CD4-positive, CD25-positive, alpha-beta regulatory T cell (primary cell): ENCODE results near the gene ITGA11. TPM values are rescaled to one million over a fixed set of nuclear protein-coding genes. Genes with fewer than 3 reads are reported as not detected.

ENCODE experiments used
- ATAC-seq, 2 donors: fragments of 150-1000 bp; cut with Tn5 transposase; one replicate each; pipeline ENCODE4 v1.10.0; 2021; ENCODE audit warnings: low read depth in 2 of 2, moderate number of reproducible peaks in 2 of 2, moderate library complexity in 1 of 2
- DNase-seq, 3 donors: peaks; one replicate each; pipeline versions ENCODE4 v3.0.0 to v3.0.0-alpha.2; 2012 to 2022; ENCODE audit warnings: mixed read lengths in 1 of 3
- H3K27ac ChIP-seq: one replicate; pipeline ENCODE4 v1.7.0; 2013; ENCODE audit warnings: mild to moderate bottlenecking, low read length; ENCODE audit not compliant: insufficient read depth, poor library complexity, severe bottlenecking
- H3K27me3 ChIP-seq: one replicate; pipeline ENCODE4 v1.7.0; 2013; ENCODE audit warnings: low read length; ENCODE audit not compliant: control insufficient read depth, insufficient read depth
- H3K36me3 ChIP-seq: one replicate; pipeline ENCODE4 v1.7.0; 2013; ENCODE audit warnings: mild to moderate bottlenecking, low read length, moderate library complexity; ENCODE audit not compliant: control insufficient read depth, insufficient read depth
- H3K4me1 ChIP-seq: 2 replicates; pipeline ENCODE4 v1.7.0; 2013; ENCODE audit warnings: mild to moderate bottlenecking, low read length; ENCODE audit not compliant: insufficient read depth, control insufficient read depth, poor library complexity, severe bottlenecking
- H3K4me3 ChIP-seq: one replicate; pipeline ENCODE4 v1.7.0; 2013; ENCODE audit warnings: low read depth, mild to moderate bottlenecking, low read length, moderate library complexity
- H3K9me3 ChIP-seq, 2 experiments: 1 replicate in 1 of 2; 2 replicates in 1 of 2; pipeline ENCODE4 v1.7.0; 2013; ENCODE audit warnings: low read length in 2 of 2, mild to moderate bottlenecking in 1 of 2, moderate library complexity in 1 of 2; ENCODE audit not compliant: control insufficient read depth in 2 of 2
- H3K27ac Mint-ChIP-seq, 3 donors: one replicate each; pipeline ENCODE4 v1.8.0; 2020 to 2022; ENCODE audit warnings: mild to moderate bottlenecking in 3 of 3, mixed read lengths in 3 of 3, moderate library complexity in 2 of 3
- H3K27me3 Mint-ChIP-seq: one replicate; pipeline ENCODE4 v1.8.0; 2022; ENCODE audit warnings: mild to moderate bottlenecking, mixed read lengths
- H3K36me3 Mint-ChIP-seq: one replicate; pipeline ENCODE4 v1.8.0; 2020; ENCODE audit warnings: mixed read lengths
- H3K4me1 Mint-ChIP-seq, 4 donors: one replicate each; pipeline ENCODE4 v1.8.0; 2020 to 2022; ENCODE audit warnings: mixed read lengths in 4 of 4, mild to moderate bottlenecking in 1 of 4
- H3K4me3 Mint-ChIP-seq, 4 donors: one replicate each; pipeline ENCODE4 v1.8.0; 2020 to 2022; ENCODE audit warnings: mild to moderate bottlenecking in 4 of 4, mixed read lengths in 4 of 4, moderate library complexity in 3 of 4
- H3K9me3 Mint-ChIP-seq, 7 donors: one replicate each; pipeline ENCODE4 v1.8.0; 2020 to 2022; ENCODE audit warnings: mixed read lengths in 7 of 7, mild to moderate bottlenecking in 3 of 7, moderate library complexity in 2 of 7
- polyA plus RNA-seq, 4 donors: library from polyadenylated mRNA; unstranded; fragments of 300-500 nt; fragmentation: Illumina TruSeq; gene quantifications; one replicate each; pipeline ENCODE4 v1.2.3, GENCODE V29; 2021
- total RNA-seq: library from RNA; stranded (reverse); gene quantifications from one replicate; pipeline ENCODE4 v1.2.3, GENCODE V29; 2022

ITGA11 gene
- total and polyA plus RNA-seq, 5 donors from 2014 or later: 0.02 to 0.05 TPM; not detected in 3

GRCh38 chr15:68261980-68262379 lies 170.0 kb downstream of the ITGA11 start:
- H3K4me3 Mint-ChIP-seq: no peak overlapping the region
- H3K9me3 ChIP-seq: no peaks in the 10 kb centered on the region
- no peak for ATAC-seq
- peaks cover 49% of the 10 kb centered on the region for H3K27me3 Mint-ChIP-seq
- H3K27ac ChIP-seq: no peak overlapping the region
- peaks cover 0 to 5% (median 0%) of the 10 kb centered on the region in 7 donors for H3K9me3 Mint-ChIP-seq
- no peak for DNase-seq
- no peak overlapping the region for H3K27ac Mint-ChIP-seq
- H3K36me3 ChIP-seq: no peaks in the 10 kb centered on the region
- H3K36me3 Mint-ChIP-seq: no peaks in the 10 kb centered on the region
- peaks cover 5% of the 10 kb centered on the region for H3K4me1 ChIP-seq
- H3K4me1 Mint-ChIP-seq: peaks cover 0 to 4% (median 2%) of the 10 kb centered on the region in 4 donors
- peaks cover 37% of the 10 kb centered on the region for H3K27me3 ChIP-seq
- H3K4me3 ChIP-seq: no peak overlapping the region

DNA sequence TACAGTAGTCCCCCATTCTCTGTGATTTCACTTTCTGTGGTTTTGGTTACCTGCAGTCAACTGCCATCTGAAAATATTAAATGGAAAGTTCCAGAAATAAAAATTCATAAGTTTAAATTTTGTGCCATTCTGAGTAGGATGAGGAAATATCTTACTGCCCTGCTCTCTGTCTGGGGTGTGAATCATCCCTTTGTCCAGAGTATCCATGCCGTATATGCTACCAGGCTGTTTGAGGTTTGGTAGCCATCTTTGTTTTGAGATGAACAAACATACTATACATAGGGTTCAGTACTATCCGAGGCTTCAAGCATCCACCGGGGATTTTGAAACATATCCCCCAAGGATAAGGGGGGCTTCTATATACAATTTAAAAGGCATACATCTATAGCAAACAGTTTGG lies 170.7 kb downstream of the ITGA11 start:
- Histone ChIP-seq H3K4me3 (no peak overlapping the region), H3K36me3 (no peaks in the 10 kb centered on the region), H3K9me3 (no peaks in the 10 kb centered on the region), H3K27ac (no peak overlapping the region), H3K4me1 (peaks cover 7% of the 10 kb centered on the region), H3K27me3 (peaks cover 32% of the 10 kb centered on the region)
- H3K27ac Mint-ChIP-seq: no peak overlapping the region
- peaks cover 0 to 4% (median 2%) of the 10 kb centered on the region in 4 donors for H3K4me1 Mint-ChIP-seq
- no peak for DNase-seq
- ATAC-seq: no peak
- peaks cover 50% of the 10 kb centered on the region for H3K27me3 Mint-ChIP-seq
- H3K36me3 Mint-ChIP-seq: no peaks in the 10 kb centered on the region
- no peak overlapping the region for H3K4me3 Mint-ChIP-seq
- peaks cover 0 to 5% (median 0%) of the 10 kb centered on the region in 7 donors for H3K9me3 Mint-ChIP-seq

- Histone ChIP-seq H3K9me3 (no peaks in the 10 kb centered on the region), H3K36me3 (no peaks in the 10 kb centered on the region), H3K4me1 (peaks cover 7% of the 10 kb centered on the region), H3K4me3 (no peak overlapping the region), H3K27me3 (peaks cover 26% of the 10 kb centered on the region), H3K27ac (no peak overlapping the region)
- Mint-ChIP-seq H3K27me3 (peaks cover 49% of the 10 kb centered on the region), H3K4me3 (no peak overlapping the region), H3K9me3 (peaks cover 0 to 5% (median 0%) of the 10 kb centered on the region in 7 donors), H3K27ac (no peak overlapping the region), H3K36me3 (no peaks in the 10 kb centered on the region), H3K4me1 (peaks cover 0 to 4% (median 2%) of the 10 kb centered on the region in 4 donors)
- DNase-seq: no peak
- no peak for ATAC-seq
These were observed 172.1 kb downstream of the ITGA11 start for GRCh38 chr15:68259883-68260282.

GRCh38 chr15:68258692-68259091 lies 173.3 kb downstream of the ITGA11 start:
- Histone ChIP-seq H3K36me3 (no peaks in the 10 kb centered on the region), H3K9me3 (no peaks in the 10 kb centered on the region), H3K4me1 (peaks cover 7% of the 10 kb centered on the region), H3K4me3 (no peak overlapping the region), H3K27me3 (peaks cover 22% of the 10 kb centered on the region), H3K27ac (no peak overlapping the region)
- ATAC-seq: peak in 1 of 2 donors; percentile 50
- Mint-ChIP-seq H3K9me3 (peaks cover 0 to 2% (median 0%) of the 10 kb centered on the region in 7 donors), H3K27me3 (peaks cover 53% of the 10 kb centered on the region), H3K27ac (peak overlapping the region in 1 of 3 donors; percentile 1), H3K4me1 (peaks cover 0 to 4% (median 4%) of the 10 kb centered on the region in 4 donors), H3K36me3 (no peaks in the 10 kb centered on the region), H3K4me3 (no peak overlapping the region)
- DNase-seq: peak in 1 of 3 donors; percentile 10

- Mint-ChIP-seq H3K9me3 (peaks cover 0 to 2% (median 0%) of the 10 kb centered on the region in 7 donors), H3K4me1 (peaks cover 0 to 10% (median 4%) of the 10 kb centered on the region in 4 donors), H3K4me3 (peak overlapping the region in 2 of 4 donors; percentile 64 to 68), H3K27ac (no peak overlapping the region), H3K36me3 (no peaks in the 10 kb centered on the region), H3K27me3 (peaks cover 41% of the 10 kb centered on the region)
- peak; percentile 27 to 59 for ATAC-seq
- no peak overlapping the region for H3K27ac ChIP-seq
- no peaks in the 10 kb centered on the region for H3K9me3 ChIP-seq
- peak; percentile 9 to 42 (median 23) for DNase-seq
- peaks cover 7% of the 10 kb centered on the region for H3K4me1 ChIP-seq
- no peaks in the 10 kb centered on the region for H3K36me3 ChIP-seq
- H3K27me3 ChIP-seq: peaks cover 14% of the 10 kb centered on the region
- peak overlapping the region; percentile 26 for H3K4me3 ChIP-seq
These were observed 175.1 kb downstream of the ITGA11 start for GRCh38 chr15:68256675-68257450.

- H3K4me3 ChIP-seq: no peak overlapping the region
- peaks cover 0 to 6% (median 3%) of the 10 kb centered on the region in 4 donors for H3K4me1 Mint-ChIP-seq
- no peaks in the 10 kb centered on the region for H3K9me3 ChIP-seq
- DNase-seq: peak; percentile 25 to 72 (median 57)
- H3K9me3 Mint-ChIP-seq: peaks cover 0 to 7% (median 0%) of the 10 kb centered on the region in 7 donors
- H3K4me1 ChIP-seq: peaks cover 7% of the 10 kb centered on the region
- H3K36me3 ChIP-seq: no peaks in the 10 kb centered on the region
- no peak overlapping the region for H3K4me3 Mint-ChIP-seq
- peaks cover 6% of the 10 kb centered on the region for H3K27me3 ChIP-seq
- ATAC-seq: peak; percentile 62 to 64
- H3K36me3 Mint-ChIP-seq: no peaks in the 10 kb centered on the region
- peaks cover 31% of the 10 kb centered on the region for H3K27me3 Mint-ChIP-seq
- H3K27ac ChIP-seq: no peak overlapping the region
- no peak overlapping the region for H3K27ac Mint-ChIP-seq
These were observed 178.9 kb downstream of the ITGA11 start for GRCh38 chr15:68252925-68253534.

DNA sequence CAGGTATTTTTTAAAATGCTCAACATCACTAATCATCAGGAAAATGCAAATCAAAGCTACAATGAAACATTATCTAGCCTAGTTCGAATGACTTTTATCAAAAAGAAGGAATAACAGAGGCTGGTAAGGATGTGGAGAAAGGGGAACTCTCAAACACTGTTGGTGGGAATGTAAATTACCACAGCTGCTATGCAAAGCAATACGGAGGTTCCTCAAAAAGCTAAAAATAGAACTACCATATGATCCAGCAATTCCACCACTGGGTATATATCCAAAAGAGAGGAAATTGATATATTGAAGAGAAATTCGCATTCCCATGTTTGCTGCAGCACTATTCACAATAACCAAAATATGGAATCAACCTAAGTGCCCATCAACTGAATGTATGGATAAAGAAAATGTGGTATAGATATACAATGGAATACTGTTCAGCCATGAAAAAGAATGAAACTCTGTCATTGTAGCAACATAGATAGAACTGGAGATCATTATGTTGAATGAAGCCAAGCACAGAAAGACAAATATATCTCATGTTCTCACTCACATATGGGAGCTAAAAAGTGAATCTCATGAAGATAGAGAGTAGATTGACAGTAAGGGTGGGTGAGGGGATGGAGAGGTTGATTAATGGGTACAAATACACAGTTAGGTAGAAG lies 182.8 kb downstream of the ITGA11 start:
- ATAC-seq (no peak), DNase-seq (no peak)
- no peaks in the 10 kb centered on the region for H3K4me1 ChIP-seq
- peaks cover 9% of the 10 kb centered on the region in 2 experiments for H3K9me3 ChIP-seq
- Mint-ChIP-seq H3K36me3 (no peaks in the 10 kb centered on the region), H3K4me3 (no peak overlapping the region), H3K27ac (no peak overlapping the region), H3K27me3 (peaks cover 40% of the 10 kb centered on the region), H3K9me3 (peaks cover 0 to 11% (median 1%) of the 10 kb centered on the region in 7 donors), H3K4me1 (peaks cover 0 to 6% (median 0%) of the 10 kb centered on the region in 4 donors)
- no peak overlapping the region for H3K27ac ChIP-seq
- H3K36me3 ChIP-seq: no peaks in the 10 kb centered on the region
- H3K4me3 ChIP-seq: no peak overlapping the region
- peaks cover 1% of the 10 kb centered on the region for H3K27me3 ChIP-seq
